Measurements from ENCODE around the gene SRCIN1. TPM values are rescaled to one million over a fixed set of nuclear protein-coding genes. Genes with fewer than 3 reads are reported as not detected.

Gene SRCIN1
- total RNA-seq, 1 donor from 2014 or later, result 0.05 TPM

DNA sequence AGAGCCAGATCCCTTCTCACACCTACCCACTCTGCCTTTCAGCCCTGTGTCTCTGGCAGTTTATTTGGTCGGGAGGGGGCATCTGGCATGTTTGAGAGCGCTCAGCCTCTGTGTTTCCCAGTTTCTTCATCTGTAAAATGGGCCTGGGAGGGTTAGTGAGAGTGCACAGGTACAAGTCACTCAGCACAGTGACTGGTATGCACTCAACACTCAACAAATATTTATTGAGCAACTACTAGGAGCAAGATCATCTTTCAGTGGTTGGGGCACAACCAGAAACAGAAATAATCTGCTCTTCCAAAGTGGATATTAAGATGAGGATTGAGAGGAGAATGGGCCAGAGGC lies 13.7 kb upstream of the SRCIN1 start:
- Mint-ChIP-seq H3K36me3 (ENCODE audit: unreplicated experiment) (no peaks in the 10 kb centered on the region), H3K9me3 (ENCODE audit: unreplicated experiment) (no peaks in the 10 kb centered on the region), H3K4me1 (ENCODE audit: unreplicated experiment) (no peaks in the 10 kb centered on the region), H3K27me3 (ENCODE audit: unreplicated experiment) (peaks cover 56% of the 10 kb centered on the region), H3K27ac (ENCODE audit: unreplicated experiment) (no peak overlapping the region), H3K4me3 (ENCODE audit: unreplicated experiment) (no peak overlapping the region)
- DNase-seq (ENCODE audit: extremely low spot score, unreplicated experiment), result no peak
- TF ChIP-seq, protein P1, sequence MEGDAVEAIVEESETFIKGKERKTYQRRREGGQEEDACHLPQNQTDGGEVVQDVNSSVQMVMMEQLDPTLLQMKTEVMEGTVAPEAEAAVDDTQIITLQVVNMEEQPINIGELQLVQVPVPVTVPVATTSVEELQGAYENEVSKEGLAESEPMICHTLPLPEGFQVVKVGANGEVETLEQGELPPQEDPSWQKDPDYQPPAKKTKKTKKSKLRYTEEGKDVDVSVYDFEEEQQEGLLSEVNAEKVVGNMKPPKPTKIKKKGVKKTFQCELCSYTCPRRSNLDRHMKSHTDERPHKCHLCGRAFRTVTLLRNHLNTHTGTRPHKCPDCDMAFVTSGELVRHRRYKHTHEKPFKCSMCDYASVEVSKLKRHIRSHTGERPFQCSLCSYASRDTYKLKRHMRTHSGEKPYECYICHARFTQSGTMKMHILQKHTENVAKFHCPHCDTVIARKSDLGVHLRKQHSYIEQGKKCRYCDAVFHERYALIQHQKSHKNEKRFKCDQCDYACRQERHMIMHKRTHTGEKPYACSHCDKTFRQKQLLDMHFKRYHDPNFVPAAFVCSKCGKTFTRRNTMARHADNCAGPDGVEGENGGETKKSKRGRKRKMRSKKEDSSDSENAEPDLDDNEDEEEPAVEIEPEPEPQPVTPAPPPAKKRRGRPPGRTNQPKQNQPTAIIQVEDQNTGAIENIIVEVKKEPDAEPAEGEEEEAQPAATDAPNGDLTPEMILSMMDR (IDR thresholded peaks at IDR 0.05), result no peak

DNA sequence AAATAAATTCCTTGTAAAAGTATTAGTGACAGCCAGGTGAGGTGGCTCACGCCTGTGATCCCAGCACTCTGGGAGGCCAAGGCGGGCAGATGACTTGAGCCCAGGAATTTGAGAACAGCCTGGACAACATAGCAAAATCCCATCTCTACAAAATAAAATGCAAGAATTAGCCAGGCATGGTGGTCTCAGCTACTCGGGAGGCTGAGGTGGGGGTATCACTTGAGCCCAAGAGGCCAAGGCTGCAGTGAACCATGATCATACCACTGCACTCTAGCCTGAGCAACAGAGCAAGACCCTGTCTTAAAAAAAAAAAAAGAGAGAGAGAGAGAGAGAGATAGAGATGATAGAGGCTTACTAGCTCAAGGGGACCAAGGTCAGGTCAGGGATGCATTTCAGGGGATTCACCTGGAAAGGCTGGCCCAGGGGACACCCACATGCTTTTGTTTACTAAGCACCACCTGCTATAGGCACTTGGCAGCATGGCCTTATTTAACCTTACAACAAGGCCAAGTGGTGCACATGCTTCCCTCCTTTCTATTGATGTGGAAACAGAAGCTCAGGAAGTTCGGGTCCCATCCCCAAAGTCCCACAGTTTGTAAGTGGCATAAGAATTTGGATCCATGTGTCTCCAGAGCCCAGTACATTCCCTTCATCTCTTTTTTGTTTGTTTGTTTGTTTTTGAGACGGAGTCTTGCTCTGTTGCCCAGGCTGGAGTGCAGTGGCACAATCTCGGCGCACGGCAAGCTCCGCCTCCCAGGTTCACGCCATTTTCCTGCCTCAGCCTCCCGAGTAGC lies 12.4 kb upstream of the SRCIN1 start:
- H3K36me3 Mint-ChIP-seq (ENCODE audit: unreplicated experiment), result no peaks in the 10 kb centered on the region
- no peak overlapping the region for H3K27ac Mint-ChIP-seq (ENCODE audit: unreplicated experiment)
- H3K4me1 Mint-ChIP-seq (ENCODE audit: unreplicated experiment), result no peaks in the 10 kb centered on the region
- H3K4me3 Mint-ChIP-seq (ENCODE audit: unreplicated experiment), result no peak overlapping the region
- TF ChIP-seq, protein P1 (IDR thresholded peaks at IDR 0.05), result no peak
- no peak for DNase-seq (ENCODE audit: extremely low spot score, unreplicated experiment)
- H3K27me3 Mint-ChIP-seq (ENCODE audit: unreplicated experiment), result peaks cover 62% of the 10 kb centered on the region
- H3K9me3 Mint-ChIP-seq (ENCODE audit: unreplicated experiment), result no peaks in the 10 kb centered on the region

DNA sequence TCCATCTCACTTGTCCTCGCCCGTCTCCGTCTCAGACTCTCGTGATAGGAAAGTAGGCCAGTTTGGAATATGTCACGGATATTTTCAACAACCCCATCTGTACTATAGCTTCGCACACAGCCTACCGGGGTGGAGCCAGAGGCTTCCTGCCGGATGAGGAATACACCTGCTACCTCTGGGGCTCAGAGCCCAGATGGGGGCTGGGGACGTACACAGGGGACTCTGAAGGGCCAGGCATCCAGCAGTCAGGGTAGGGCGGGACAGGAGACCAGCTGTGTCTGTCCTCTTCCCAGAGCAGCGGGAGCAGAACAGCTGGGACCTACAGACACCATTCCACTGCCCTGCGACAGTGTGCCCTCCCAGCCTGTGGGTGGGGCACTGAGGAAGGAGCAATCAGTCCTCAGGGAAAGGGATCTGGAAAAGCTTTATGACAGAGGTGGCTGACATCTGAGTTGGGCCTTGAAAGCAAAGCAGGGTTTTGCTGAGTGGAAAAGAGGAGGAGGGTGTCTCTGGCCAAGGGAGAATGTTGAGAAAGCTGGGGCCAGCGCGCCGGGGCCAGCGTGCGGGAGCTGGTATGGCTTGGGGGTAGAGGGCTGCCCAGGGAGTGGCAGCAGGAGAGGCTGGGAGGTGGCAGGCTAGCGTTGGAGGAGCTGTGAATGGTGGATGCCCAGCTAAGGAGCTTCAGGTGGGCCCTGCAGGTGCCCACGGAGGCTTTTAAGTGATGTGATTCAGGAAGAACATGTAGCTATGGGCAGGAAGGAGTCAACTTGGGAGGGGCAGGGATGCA lies 11.5 kb upstream of the SRCIN1 start:
- H3K27me3 Mint-ChIP-seq (ENCODE audit: unreplicated experiment), result peaks cover 54% of the 10 kb centered on the region
- TF ChIP-seq, protein P1 (IDR thresholded peaks at IDR 0.05), result no peak
- H3K27ac Mint-ChIP-seq (ENCODE audit: unreplicated experiment), result no peak overlapping the region

DNA sequence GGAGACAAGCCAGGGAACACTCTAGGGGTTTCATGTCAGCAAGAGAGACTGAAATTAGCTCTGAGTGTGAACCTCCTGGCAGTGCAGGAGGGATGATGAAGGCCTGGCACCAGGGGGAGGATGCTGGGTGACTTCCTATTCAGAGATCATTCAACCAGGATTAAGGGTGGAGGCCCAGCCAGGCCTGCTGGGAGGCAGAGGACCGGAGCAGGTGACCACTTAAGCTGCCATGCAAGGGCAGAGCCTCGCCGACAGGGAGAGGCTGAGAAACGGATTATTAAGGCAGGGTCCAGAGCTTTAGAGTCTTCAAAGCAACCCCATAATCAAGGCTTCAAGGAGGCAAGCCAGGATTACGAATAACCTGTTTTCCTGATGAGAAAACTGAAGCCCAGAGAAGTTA lies 10.6 kb upstream of the SRCIN1 start:
- TF ChIP-seq, protein P1 (IDR thresholded peaks at IDR 0.05), result no peak
- H3K27me3 Mint-ChIP-seq (ENCODE audit: unreplicated experiment), result peaks cover 54% of the 10 kb centered on the region
- DNase-seq (ENCODE audit: extremely low spot score, unreplicated experiment), result no peak
- H3K4me1 Mint-ChIP-seq (ENCODE audit: unreplicated experiment), result no peaks in the 10 kb centered on the region
- no peak overlapping the region for H3K4me3 Mint-ChIP-seq (ENCODE audit: unreplicated experiment)
- no peak overlapping the region for H3K27ac Mint-ChIP-seq (ENCODE audit: unreplicated experiment)
- H3K36me3 Mint-ChIP-seq (ENCODE audit: unreplicated experiment), result no peaks in the 10 kb centered on the region
- no peaks in the 10 kb centered on the region for H3K9me3 Mint-ChIP-seq (ENCODE audit: unreplicated experiment)

More for the DNA sequence above, 11.5 kb upstream of the SRCIN1 start:
- H3K36me3 Mint-ChIP-seq (ENCODE audit: unreplicated experiment), result no peaks in the 10 kb centered on the region
- H3K9me3 Mint-ChIP-seq (ENCODE audit: unreplicated experiment), result no peaks in the 10 kb centered on the region
- no peak for DNase-seq (ENCODE audit: extremely low spot score, unreplicated experiment)
- no peaks in the 10 kb centered on the region for H3K4me1 Mint-ChIP-seq (ENCODE audit: unreplicated experiment)
- no peak overlapping the region for H3K4me3 Mint-ChIP-seq (ENCODE audit: unreplicated experiment)

Data from osteocyte (in vitro differentiated cells).